ENCODE data around the gene XYLT1.

DNA sequence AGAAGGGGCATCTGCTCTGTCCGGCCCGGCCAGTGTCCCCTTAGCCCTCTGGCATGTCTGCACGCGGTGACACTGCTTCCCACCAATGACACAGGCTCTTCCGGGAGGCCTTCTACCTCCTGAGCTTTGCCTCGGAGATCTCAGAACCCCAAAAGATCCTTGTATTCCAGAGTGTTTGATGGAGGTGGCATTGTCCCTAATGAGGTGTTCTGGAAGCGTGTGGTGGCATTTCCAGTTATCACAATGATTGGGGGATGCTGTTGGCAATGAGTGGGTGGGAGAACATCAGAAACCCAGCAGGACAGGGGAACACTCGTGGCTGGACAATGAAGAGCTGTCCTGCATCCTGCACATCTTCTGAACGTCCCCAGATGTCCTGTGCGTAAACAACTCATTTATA is 198.0 kb downstream of the XYLT1 start:
- TF ChIP-seq, protein P1, sequence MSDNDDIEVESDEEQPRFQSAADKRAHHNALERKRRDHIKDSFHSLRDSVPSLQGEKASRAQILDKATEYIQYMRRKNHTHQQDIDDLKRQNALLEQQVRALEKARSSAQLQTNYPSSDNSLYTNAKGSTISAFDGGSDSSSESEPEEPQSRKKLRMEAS (IDR thresholded peaks at IDR 0.05): no peak
- no peak for TF ChIP-seq CEBPB (IDR thresholded peaks at IDR 0.05)
- TF ChIP-seq RAD21 (IDR thresholded peaks at IDR 0.05; ENCODE audit: low read depth): no peak
- no peak for TF ChIP-seq EP300 (IDR thresholded peaks at IDR 0.05; ENCODE audit: borderline replicate concordance)
- no peak for TF ChIP-seq TAF1 (IDR thresholded peaks at IDR 0.05; ENCODE audit: low read depth)
- no peak for TF ChIP-seq FOXM1 (IDR thresholded peaks at IDR 0.05; ENCODE audit: borderline replicate concordance, low read depth)
- no peak for TF ChIP-seq TCF12 (IDR thresholded peaks at IDR 0.05; ENCODE audit: low read depth)
- no peak for TF ChIP-seq YY1 (IDR thresholded peaks at IDR 0.05; ENCODE audit: low read depth)
- TF ChIP-seq ZBTB7A (IDR thresholded peaks at IDR 0.05; ENCODE audit: low read depth): no peak
- no peak for TF ChIP-seq EGR1 (IDR thresholded peaks at IDR 0.05)
- no peak for TF ChIP-seq CREB1 (IDR thresholded peaks at IDR 0.05; ENCODE audit: low read depth)
- TF ChIP-seq, protein P2, sequence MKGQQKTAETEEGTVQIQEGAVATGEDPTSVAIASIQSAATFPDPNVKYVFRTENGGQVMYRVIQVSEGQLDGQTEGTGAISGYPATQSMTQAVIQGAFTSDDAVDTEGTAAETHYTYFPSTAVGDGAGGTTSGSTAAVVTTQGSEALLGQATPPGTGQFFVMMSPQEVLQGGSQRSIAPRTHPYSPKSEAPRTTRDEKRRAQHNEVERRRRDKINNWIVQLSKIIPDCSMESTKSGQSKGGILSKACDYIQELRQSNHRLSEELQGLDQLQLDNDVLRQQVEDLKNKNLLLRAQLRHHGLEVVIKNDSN (IDR thresholded peaks at IDR 0.05): no peak
- TF ChIP-seq NFIC (IDR thresholded peaks at IDR 0.05): no peak
- TF ChIP-seq, protein P3, sequence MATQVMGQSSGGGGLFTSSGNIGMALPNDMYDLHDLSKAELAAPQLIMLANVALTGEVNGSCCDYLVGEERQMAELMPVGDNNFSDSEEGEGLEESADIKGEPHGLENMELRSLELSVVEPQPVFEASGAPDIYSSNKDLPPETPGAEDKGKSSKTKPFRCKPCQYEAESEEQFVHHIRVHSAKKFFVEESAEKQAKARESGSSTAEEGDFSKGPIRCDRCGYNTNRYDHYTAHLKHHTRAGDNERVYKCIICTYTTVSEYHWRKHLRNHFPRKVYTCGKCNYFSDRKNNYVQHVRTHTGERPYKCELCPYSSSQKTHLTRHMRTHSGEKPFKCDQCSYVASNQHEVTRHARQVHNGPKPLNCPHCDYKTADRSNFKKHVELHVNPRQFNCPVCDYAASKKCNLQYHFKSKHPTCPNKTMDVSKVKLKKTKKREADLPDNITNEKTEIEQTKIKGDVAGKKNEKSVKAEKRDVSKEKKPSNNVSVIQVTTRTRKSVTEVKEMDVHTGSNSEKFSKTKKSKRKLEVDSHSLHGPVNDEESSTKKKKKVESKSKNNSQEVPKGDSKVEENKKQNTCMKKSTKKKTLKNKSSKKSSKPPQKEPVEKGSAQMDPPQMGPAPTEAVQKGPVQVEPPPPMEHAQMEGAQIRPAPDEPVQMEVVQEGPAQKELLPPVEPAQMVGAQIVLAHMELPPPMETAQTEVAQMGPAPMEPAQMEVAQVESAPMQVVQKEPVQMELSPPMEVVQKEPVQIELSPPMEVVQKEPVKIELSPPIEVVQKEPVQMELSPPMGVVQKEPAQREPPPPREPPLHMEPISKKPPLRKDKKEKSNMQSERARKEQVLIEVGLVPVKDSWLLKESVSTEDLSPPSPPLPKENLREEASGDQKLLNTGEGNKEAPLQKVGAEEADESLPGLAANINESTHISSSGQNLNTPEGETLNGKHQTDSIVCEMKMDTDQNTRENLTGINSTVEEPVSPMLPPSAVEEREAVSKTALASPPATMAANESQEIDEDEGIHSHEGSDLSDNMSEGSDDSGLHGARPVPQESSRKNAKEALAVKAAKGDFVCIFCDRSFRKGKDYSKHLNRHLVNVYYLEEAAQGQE (IDR thresholded peaks at IDR 0.05; ENCODE audit: low read depth): no peak

Measured in Ishikawa (cell line).